C4-2B (cell line): ENCODE measurements around the gene NDUFAF5.

Source experiments
- CTCF ChIP-seq: fragments of 450-650 bp; conservative IDR thresholded peaks from 2 replicates; pipeline ENCODE4 v1.5.1; 2017; ENCODE audit warnings: mild to moderate bottlenecking
- ZFX ChIP-seq: fragments of 450-650 bp; IDR thresholded peaks from 2 replicates; pipeline ENCODE4 v1.6.1; 2017

- TF ChIP-seq CTCF (no peak), ZFX (no peak)
Measured at GRCh38 chr20:13824459-13824858, 39.6 kb downstream of the NDUFAF5 start.
